IMR-90 (cell line): ENCODE data around the gene HOXD13. TPM values are rescaled to one million over a fixed set of nuclear protein-coding genes. Genes with fewer than 3 reads are reported as not detected.

ENCODE experiments used
- ATAC-seq: fragments of 200-7000 bp; cut with Tn5 transposase; 2 replicates; pipeline ENCODE4 v1.9.1; 2020; ENCODE audit warnings: low read depth, mild to moderate bottlenecking, moderate library complexity
- BruUV-seq: library from RNA; stranded (reverse); fragments of 400-500 nt; replicated peaks from 2 replicates; lab custom pipeline; 2021; lab: Mats Ljungman, UMichigan
- CTCF ChIA-PET: fragments of 300-600 bp; formaldehyde crosslinking; extraction: SDS; loops from one replicate; lab custom pipeline; 2021; ENCODE audit warnings: antibody characterized with exemption; lab: Yijun Ruan, JAX
- POLR2A ChIA-PET: fragments of 300-600 bp; sonication (Branson Sonifier 250); formaldehyde crosslinking; loops from one replicate; lab custom pipeline; 2022; ENCODE audit warnings: antibody characterized with exemption; ENCODE audit not compliant: unreplicated experiment; lab: Charles Lee
- DNase-seq: peaks from one replicate; pipeline ENCODE4 v3.0.0; 2013
- H2AFZ ChIP-seq: replicated peaks from 2 replicates; pipeline ENCODE3; 2013; ENCODE audit warnings: low read length, mild to moderate bottlenecking; ENCODE audit not compliant: poor library complexity
- H2AK5ac ChIP-seq: 2 replicates; pipeline ENCODE4 v1.6.1; 2013; ENCODE audit warnings: low read depth, low read length, inconsistent platforms
- H2AK9ac ChIP-seq: replicated peaks from 2 replicates; pipeline ENCODE3; 2013; ENCODE audit warnings: mild to moderate bottlenecking, low read depth, low read length, moderate library complexity; ENCODE audit not compliant: poor library complexity
- H2BK120ac ChIP-seq: 2 replicates; pipeline ENCODE4 v1.6.1; 2013; ENCODE audit warnings: low read depth, low read length, inconsistent platforms
- H2BK15ac ChIP-seq: 3 replicates; pipeline ENCODE4 v1.6.1; 2013; ENCODE audit warnings: low read depth, low read length, inconsistent platforms
- H2BK20ac ChIP-seq: 2 replicates; pipeline ENCODE4 v1.6.1; 2013; ENCODE audit warnings: low read depth, mild to moderate bottlenecking, inconsistent platforms, low read length, moderate library complexity
- H2BK5ac ChIP-seq: 2 replicates; pipeline ENCODE4 v1.6.1; 2013; ENCODE audit warnings: mild to moderate bottlenecking, low read depth, low read length, inconsistent platforms; ENCODE audit not compliant: poor library complexity, severe bottlenecking
- H3K14ac ChIP-seq: replicated peaks from 2 replicates; pipeline ENCODE4 v1.6.1; 2013; ENCODE audit warnings: low read depth, low read length, inconsistent platforms
- H3K18ac ChIP-seq: 2 replicates; pipeline ENCODE4 v1.6.1; 2013; ENCODE audit warnings: low read depth, low read length, control low read depth
- H3K23ac ChIP-seq: 2 replicates; pipeline ENCODE4 v1.6.1; 2013; ENCODE audit warnings: low read depth, low read length, inconsistent platforms
- H3K27ac ChIP-seq: 2 replicates; pipeline ENCODE4 v1.5.1; 2013; ENCODE audit warnings: mild to moderate bottlenecking, control low read depth, low read length; ENCODE audit not compliant: insufficient read depth
- H3K27me3 ChIP-seq: 2 replicates; pipeline ENCODE4 v1.6.1; 2013; ENCODE audit warnings: low read length; ENCODE audit not compliant: control insufficient read depth, insufficient read depth
- H3K36me3 ChIP-seq: 2 replicates; pipeline ENCODE4 v1.6.1; 2013; ENCODE audit warnings: low read length, mixed read lengths; ENCODE audit not compliant: control insufficient read depth, insufficient read depth
- H3K4ac ChIP-seq: 2 replicates; pipeline ENCODE4 v1.6.1; 2013; ENCODE audit warnings: low read depth, low read length, inconsistent platforms
- H3K4me1 ChIP-seq: 2 replicates; pipeline ENCODE4 v1.6.1; 2013; ENCODE audit warnings: low read length, mixed read lengths; ENCODE audit not compliant: control insufficient read depth, insufficient read depth
- H3K4me2 ChIP-seq: 2 replicates; pipeline ENCODE4 v1.6.1; 2013; ENCODE audit warnings: low read depth, mild to moderate bottlenecking, control low read depth, low read length, moderate library complexity
- H3K4me3 ChIP-seq: 2 replicates; pipeline ENCODE4 v1.5.1; 2013; ENCODE audit warnings: low read depth, mild to moderate bottlenecking, control low read depth, low read length, moderate library complexity; ENCODE audit not compliant: insufficient read depth
- H3K56ac ChIP-seq: 2 replicates; pipeline ENCODE4 v1.6.1; 2013; ENCODE audit warnings: low read length, inconsistent platforms; ENCODE audit not compliant: insufficient read depth; ENCODE audit errors: extremely low read depth
- H3K79me1 ChIP-seq, 2 experiments: 2 replicates each; pipeline ENCODE4 v1.6.1; 2013; ENCODE audit warnings: low read length in 2 of 2, inconsistent platforms in 1 of 2, low read depth in 1 of 2
- H3K9ac ChIP-seq: 2 replicates; pipeline ENCODE4 v1.6.1; 2013; ENCODE audit warnings: low read depth, low read length, control low read depth
- H3K9me1 ChIP-seq: 2 replicates; pipeline ENCODE4 v1.6.1; 2013; ENCODE audit warnings: low read length, inconsistent platforms; ENCODE audit not compliant: insufficient read depth
- H3K9me3 ChIP-seq: 2 replicates; pipeline ENCODE4 v1.6.1; 2013; ENCODE audit warnings: low read length; ENCODE audit not compliant: control insufficient read depth, insufficient read depth
- H4K20me1 ChIP-seq: 2 replicates; pipeline ENCODE4 v1.6.1; 2013; ENCODE audit warnings: low read length, inconsistent platforms; ENCODE audit not compliant: insufficient read depth
- H4K5ac ChIP-seq: 2 replicates; pipeline ENCODE4 v1.6.1; 2013; ENCODE audit warnings: mild to moderate bottlenecking, low read depth, low read length, control low read depth
- H4K8ac ChIP-seq, 2 experiments: 2 replicates each; pipeline ENCODE4 v1.6.1; 2013; ENCODE audit warnings: low read depth in 2 of 2, low read length in 2 of 2, control low read depth in 1 of 2, inconsistent platforms in 1 of 2
- H4K91ac ChIP-seq: 2 replicates; pipeline ENCODE4 v1.6.1; 2013; ENCODE audit warnings: low read depth, low read length, inconsistent platforms; ENCODE audit not compliant: insufficient read depth
- CHD1 ChIP-seq: IDR thresholded peaks from 2 replicates; pipeline ENCODE4 v1.6.1; 2012; ENCODE audit warnings: low read depth, low read length, improper control_type of control experiment
- CTCF ChIP-seq: conservative IDR thresholded peaks from 2 replicates; pipeline ENCODE4 v1.5.1; 2012; ENCODE audit warnings: mild to moderate bottlenecking, low read depth, low read length, improper control_type of control experiment
- ELK1 ChIP-seq: fragments of 150-350 bp; IDR thresholded peaks from 2 replicates; pipeline ENCODE4 v1.6.1; 2016; ENCODE audit warnings: low read depth, mild to moderate bottlenecking, low read length, moderate library complexity, borderline replicate concordance
- FOS ChIP-seq: fragments of 150-350 bp; IDR thresholded peaks from 2 replicates; pipeline ENCODE4 v1.6.1; 2016; ENCODE audit warnings: low read depth, low read length
- MXI1 ChIP-seq: IDR thresholded peaks from 2 replicates; pipeline ENCODE4 v1.6.1; 2012; ENCODE audit warnings: low read depth, mild to moderate bottlenecking, low read length, moderate library complexity, borderline replicate concordance
- RAD21 ChIP-seq: IDR thresholded peaks from 2 replicates; pipeline ENCODE4 v1.6.1; 2012; ENCODE audit warnings: low read length, improper control_type of control experiment
- RFX5 ChIP-seq: IDR thresholded peaks from 2 replicates; pipeline ENCODE4 v1.8.0; 2012; ENCODE audit warnings: low read depth, mild to moderate bottlenecking, low read length, moderate library complexity
- WGBS, 2 experiments: methylation state at CpG; one replicate each; pipeline versions ENCODE4 v1.1.5 to v1.1.7; 2013; ENCODE audit warnings: missing lambda C conversion rate in 2 of 2; ENCODE audit not compliant: insufficient read length in 1 of 2; ENCODE audit errors: extremely low coverage in 2 of 2; 5-methylcytosine and 5-hydroxymethylcytosine counted together
- dilution Hi-C: fragments of 300-500 bp; cut with HindIII; formaldehyde crosslinking; loops from one replicate; pipeline ENCODE4 v1.14.3; 2018; ENCODE audit warnings: low sequenced_read_pairs; ENCODE audit not compliant: unreplicated experiment
- in situ Hi-C: fragments of 300-500 bp; cut with MboI; formaldehyde crosslinking; loops from 3 replicates; pipeline ENCODE4 v1.14.3; 2019; ENCODE audit warnings: low sequenced_read_pairs, inconsistent platforms, mixed read lengths
- intact Hi-C: fragments of 100-400 bp; cut with micrococcal nuclease; formaldehyde crosslinking; loops from 2 replicates; pipeline ENCODE4 v1.10.0; 2022
- polyA plus RNA-seq, 3 experiments: library from polyadenylated mRNA; depleted of rRNA; stranded (reverse); fragments of >200 nt; gene quantifications; 2 replicates each; pipeline ENCODE4 v1.2.3, GENCODE V29; 2012; ENCODE audit warnings: low replicate concordance in 1 of 3
- total RNA-seq: library from RNA; depleted of rRNA; stranded (reverse); fragments of >200 nt; gene quantifications from 2 replicates; pipeline ENCODE4 v1.2.3, GENCODE V29; 2012

Gene HOXD13
- total and polyA plus RNA-seq, 2 of the 4 experiments (the other 2 are of a cell fraction), result not detected

- no peaks in the 10 kb centered on the region for H3K36me3 ChIP-seq
- H2BK120ac ChIP-seq, result no peak overlapping the region
- no peaks in the 10 kb centered on the region for H3K9me1 ChIP-seq
- no peak overlapping the region for H2AK5ac ChIP-seq
- no peaks in the 10 kb centered on the region for H4K20me1 ChIP-seq
- no TSS peak for BruUV-seq
- ATAC-seq (peak; percentile 18; the same call in 1 of the 2 replicates), DNase-seq (no peak)
- H3K4me3 ChIP-seq, result no peak overlapping the region
- CTCF ChIA-PET, result interaction anchor here (0.7 to 1.0 kb wide), 2 partner anchors 22 to 853 kb away, joined by 3 to 4 read pairs; no protein-coding TSS in a partner anchor
- in situ Hi-C loops (no loop called here), intact Hi-C loops (no loop called here), dilution Hi-C loops (no loop called here)
- no peak overlapping the region for H3K27ac ChIP-seq
- H4K91ac ChIP-seq, result no peak overlapping the region
- TF ChIP-seq MXI1 (no peak), RFX5 (no peak), FOS (no peak), RAD21 (no peak), CTCF (no peak), CHD1 (no peak), ELK1 (no peak)
- no peaks in the 10 kb centered on the region for H3K4me1 ChIP-seq
- no peak overlapping the region for H2BK15ac ChIP-seq
- H2AK9ac ChIP-seq, result no peak overlapping the region
- no peak overlapping the region for H4K5ac ChIP-seq
- H4K8ac ChIP-seq, result no peak overlapping the region
- no peak overlapping the region for H3K4ac ChIP-seq
- H3K14ac ChIP-seq, result no peak overlapping the region
- no peak overlapping the region for H2BK20ac ChIP-seq
- H3K79me1 ChIP-seq, result no peaks in the 10 kb centered on the region
- 0% methylated on average over 16 of the region's 56 CpGs; no CpG with 5 or more reads in 1 of the 2 experiments for WGBS, 2 experiments
- peaks cover 6% of the 10 kb centered on the region for H3K9me3 ChIP-seq
- POLR2A ChIA-PET, result no interaction called here
- no peak overlapping the region for H3K23ac ChIP-seq
- H3K27me3 ChIP-seq, result peaks cover 95% of the 10 kb centered on the region
- H2BK5ac ChIP-seq, result no peak overlapping the region
- no peak overlapping the region for H3K9ac ChIP-seq
- no peak overlapping the region for H2AFZ ChIP-seq
- no peak overlapping the region for H3K56ac ChIP-seq
- H3K18ac ChIP-seq, result no peak overlapping the region
- peak overlapping the region; percentile 58; the same call in 1 of the 2 replicates for H3K4me2 ChIP-seq
Measured at GRCh38 chr2:176104316-176105077, 12.0 kb downstream of the HOXD13 start.
